ENCODE measurements around the gene SLC38A3. TPM values are rescaled to one million over a fixed set of nuclear protein-coding genes. Genes with fewer than 3 reads are reported as not detected.
A peak's percentile ranks its signal among the peaks of the same experiment; 100 is the strongest.

Gene SLC38A3
- total RNA-seq = 1 to 10 TPM in 1 of 4 donors, under 1 TPM in 1, not detected in 2; 0.69 to 4.1 TPM

- peak within 1 kb of the TSS; percentile 30 to 42 for H3K4me3 ChIP-seq
- intact Hi-C loops (cut with DNase I; ENCODE audit: low total_unique reads) = no loop called here
- no peaks in the 10 kb centered on the region for H3K9me3 ChIP-seq
- no peak for DNase-seq
- H3K4me1 ChIP-seq = peaks cover 0 to 13% of the 10 kb centered on the region in 2 donors
- TF ChIP-seq CTCF (IDR thresholded peaks at IDR 0.05) = no peak
- TF ChIP-seq POLR2A (IDR thresholded peaks at IDR 0.05) = no peak
- no peak within 1 kb of the TSS for H3K27ac ChIP-seq
- H3K27me3 ChIP-seq = peaks cover 14 to 17% of the 10 kb centered on the region in 2 donors
- H3K36me3 ChIP-seq = no peaks in the 10 kb centered on the region
These were observed at the start of gene SLC38A3 for GRCh38 chr3:50204804-50205412. Gene SLC38A3 (plus strand): TSS chr3:50205271. CDS start chr3:50214200, 8,929 bp downstream.

- TF ChIP-seq POLR2A (IDR thresholded peaks at IDR 0.05) = no peak
- TF ChIP-seq CTCF (IDR thresholded peaks at IDR 0.05) = no peak
- DNase-seq = no peak
- no peaks in the 10 kb centered on the region for H3K36me3 ChIP-seq
- no peaks in the 10 kb centered on the region for H3K9me3 ChIP-seq
- peaks cover 0 to 24% of the 10 kb centered on the region in 2 donors for H3K4me1 ChIP-seq
- H3K27me3 ChIP-seq = no peaks in the 10 kb centered on the region
- peak overlapping the region; percentile 36 to 47 for H3K4me3 ChIP-seq
- intact Hi-C loops (cut with DNase I; ENCODE audit: low total_unique reads) = no loop called here
- peak overlapping the region; percentile 81 to 84 for H3K27ac ChIP-seq
These were observed 49.6 kb upstream of the SLC38A3 start for GRCh38 chr3:50155491-50155878.

- H3K27ac ChIP-seq = peak overlapping the region; percentile 81 to 84
- intact Hi-C loops (cut with DNase I; ENCODE audit: low total_unique reads) = no loop called here
- TF ChIP-seq POLR2A (IDR thresholded peaks at IDR 0.05) = no peak
- no peak for TF ChIP-seq CTCF (IDR thresholded peaks at IDR 0.05)
- no peaks in the 10 kb centered on the region for H3K27me3 ChIP-seq
- DNase-seq = no peak
- H3K9me3 ChIP-seq = no peaks in the 10 kb centered on the region
- peaks cover 0 to 28% of the 10 kb centered on the region in 2 donors for H3K4me1 ChIP-seq
- H3K36me3 ChIP-seq = no peaks in the 10 kb centered on the region
- peak overlapping the region; percentile 36 to 47 for H3K4me3 ChIP-seq
These were observed 49.2 kb upstream of the SLC38A3 start for GRCh38 chr3:50155891-50156290.

GRCh38 chr3:50156549-50157493, 48.2 kb upstream of the SLC38A3 start:
- DNase-seq = no peak
- intact Hi-C loops (cut with DNase I; ENCODE audit: low total_unique reads) = no loop called here
- H3K4me1 ChIP-seq = peaks cover 0 to 29% of the 10 kb centered on the region in 2 donors
- TF ChIP-seq POLR2A (IDR thresholded peaks at IDR 0.05) (no peak), CTCF (IDR thresholded peaks at IDR 0.05) (no peak)
- H3K36me3 ChIP-seq = no peaks in the 10 kb centered on the region
- H3K9me3 ChIP-seq = no peaks in the 10 kb centered on the region
- peak overlapping the region; percentile 81 to 84 for H3K27ac ChIP-seq
- H3K4me3 ChIP-seq = peak overlapping the region; percentile 22 to 36
- H3K27me3 ChIP-seq = no peaks in the 10 kb centered on the region

Measured in uterus (tissue), 4 donors.